ENCODE data around the gene ZC3H15.

- TF ChIP-seq, protein P1, sequence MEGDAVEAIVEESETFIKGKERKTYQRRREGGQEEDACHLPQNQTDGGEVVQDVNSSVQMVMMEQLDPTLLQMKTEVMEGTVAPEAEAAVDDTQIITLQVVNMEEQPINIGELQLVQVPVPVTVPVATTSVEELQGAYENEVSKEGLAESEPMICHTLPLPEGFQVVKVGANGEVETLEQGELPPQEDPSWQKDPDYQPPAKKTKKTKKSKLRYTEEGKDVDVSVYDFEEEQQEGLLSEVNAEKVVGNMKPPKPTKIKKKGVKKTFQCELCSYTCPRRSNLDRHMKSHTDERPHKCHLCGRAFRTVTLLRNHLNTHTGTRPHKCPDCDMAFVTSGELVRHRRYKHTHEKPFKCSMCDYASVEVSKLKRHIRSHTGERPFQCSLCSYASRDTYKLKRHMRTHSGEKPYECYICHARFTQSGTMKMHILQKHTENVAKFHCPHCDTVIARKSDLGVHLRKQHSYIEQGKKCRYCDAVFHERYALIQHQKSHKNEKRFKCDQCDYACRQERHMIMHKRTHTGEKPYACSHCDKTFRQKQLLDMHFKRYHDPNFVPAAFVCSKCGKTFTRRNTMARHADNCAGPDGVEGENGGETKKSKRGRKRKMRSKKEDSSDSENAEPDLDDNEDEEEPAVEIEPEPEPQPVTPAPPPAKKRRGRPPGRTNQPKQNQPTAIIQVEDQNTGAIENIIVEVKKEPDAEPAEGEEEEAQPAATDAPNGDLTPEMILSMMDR (optimal IDR thresholded peaks at IDR 0.05 in 1 of 3, IDR thresholded peaks at IDR 0.05 in 1 of 3, conservative IDR thresholded peaks at IDR 0.05 in 1 of 3; ENCODE audit: extremely low read depth in 1 of 3, insufficient read depth in 2 of 3, low read length in 3 of 3): no peak
- no peak for TF ChIP-seq EZH2 (IDR thresholded peaks at IDR 0.05; ENCODE audit: low read length)
Observed at GRCh38 chr2:186496401-186496800, 10.3 kb downstream of the ZC3H15 start.

All from keratinocyte (primary cell).